Hair follicular keratinocyte (primary cell): ENCODE measurements around the gene CT45A9. TPM values are rescaled to one million over a fixed set of nuclear protein-coding genes. Genes with fewer than 3 reads are reported as not detected.

Experiments
- total RNA-seq: library from RNA; depleted of rRNA; stranded (reverse); fragments of >200 nt; gene quantifications from 2 replicates; pipeline ENCODE4 v1.2.3, GENCODE V29; 2015

Gene CT45A9, protein sequence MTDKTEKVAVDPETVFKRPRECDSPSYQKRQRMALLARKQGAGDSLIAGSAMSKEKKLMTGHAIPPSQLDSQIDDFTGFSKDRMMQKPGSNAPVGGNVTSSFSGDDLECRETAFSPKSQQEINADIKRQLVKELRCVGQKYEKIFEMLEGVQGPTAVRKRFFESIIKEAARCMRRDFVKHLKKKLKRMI
- not detected in 2 replicates for total RNA-seq

DNA sequence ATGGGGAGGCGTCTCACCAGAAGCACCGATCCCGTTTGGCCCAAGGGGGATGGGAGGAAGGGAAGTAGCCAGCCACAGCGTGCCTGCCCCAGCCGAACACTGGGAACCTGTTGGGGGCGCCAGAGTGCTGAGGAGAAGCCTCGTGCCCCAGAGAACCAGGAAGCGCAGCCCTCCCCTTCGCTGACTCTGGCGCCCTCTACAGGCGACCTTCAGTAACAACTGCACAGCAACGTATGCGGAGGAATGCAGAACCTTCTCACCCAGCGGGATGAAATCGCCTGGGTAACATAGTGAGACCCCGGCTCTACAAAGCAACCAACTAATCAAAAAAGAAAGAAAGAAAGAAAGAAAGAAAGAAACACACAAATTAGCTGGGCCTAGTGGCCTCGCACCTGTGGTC, at the start of gene CT45A9:
TSS of gene CT45A9 (minus strand) at position 101 of the 400 bp plus-strand sequence. CDS start 3,751 bp downstream, outside the sequence.

DNA sequence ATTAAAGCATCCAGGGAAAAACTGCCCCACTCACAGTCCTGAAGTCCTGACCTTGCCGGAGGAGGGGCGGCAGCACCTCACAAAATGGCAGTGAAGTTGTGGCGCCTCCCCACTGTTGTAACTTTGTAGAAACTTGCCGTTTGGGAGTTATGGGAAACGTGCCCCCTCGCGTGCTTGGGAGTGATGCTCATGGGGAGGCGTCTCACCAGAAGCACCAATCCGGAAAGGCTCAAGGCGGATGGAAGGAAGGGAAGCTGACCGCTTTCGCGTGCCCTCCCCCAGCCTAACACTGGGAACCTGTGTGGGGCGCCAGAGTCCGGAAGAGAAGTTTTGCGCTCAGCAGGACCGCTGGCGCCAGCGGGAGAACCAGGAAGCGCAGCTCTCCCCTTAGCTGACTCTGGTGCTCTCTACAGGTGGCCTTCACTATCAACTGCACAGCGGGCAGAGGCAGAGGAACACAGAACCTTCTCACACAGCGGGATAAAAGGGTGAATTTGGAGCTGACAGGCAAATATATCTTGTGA, 21.7 kb upstream of the CT45A9 start, which contains the start of the genes CT45A10 and SAGE1:
TSS of gene CT45A10 (minus strand) at position 151 of the 524 bp plus-strand sequence. CDS start 8,100 bp downstream, outside the sequence.
TSS of gene SAGE1 (plus strand) at position 423 of the 524 bp plus-strand sequence. CDS start 2,527 bp downstream, outside the sequence.

DNA sequence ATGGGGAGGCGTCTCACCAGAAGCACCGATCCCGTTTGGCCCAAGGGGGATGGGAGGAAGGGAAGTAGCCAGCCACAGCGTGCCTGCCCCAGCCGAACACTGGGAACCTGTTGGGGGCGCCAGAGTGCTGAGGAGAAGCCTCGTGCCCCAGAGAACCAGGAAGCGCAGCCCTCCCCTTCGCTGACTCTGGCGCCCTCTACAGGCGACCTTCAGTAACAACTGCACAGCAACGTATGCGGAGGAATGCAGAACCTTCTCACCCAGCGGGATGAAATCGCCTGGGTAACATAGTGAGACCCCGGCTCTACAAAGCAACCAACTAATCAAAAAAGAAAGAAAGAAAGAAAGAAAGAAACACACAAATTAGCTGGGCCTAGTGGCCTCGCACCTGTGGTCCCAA, 17.2 kb downstream of the CT45A9 start, which contains the start of gene CT45A8:
TSS of gene CT45A8 (minus strand) at position 101 of the 400 bp plus-strand sequence. CDS start 3,755 bp downstream, outside the sequence.

DNA sequence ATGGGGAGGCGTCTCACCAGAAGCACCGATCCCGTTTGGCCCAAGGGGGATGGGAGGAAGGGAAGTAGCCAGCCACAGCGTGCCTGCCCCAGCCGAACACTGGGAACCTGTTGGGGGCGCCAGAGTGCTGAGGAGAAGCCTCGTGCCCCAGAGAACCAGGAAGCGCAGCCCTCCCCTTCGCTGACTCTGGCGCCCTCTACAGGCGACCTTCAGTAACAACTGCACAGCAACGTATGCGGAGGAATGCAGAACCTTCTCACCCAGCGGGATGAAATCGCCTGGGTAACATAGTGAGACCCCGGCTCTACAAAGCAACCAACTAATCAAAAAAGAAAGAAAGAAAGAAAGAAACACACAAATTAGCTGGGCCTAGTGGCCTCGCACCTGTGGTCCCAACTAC, 34.4 kb downstream of the CT45A9 start, which contains the start of gene CT45A7:
TSS of gene CT45A7 (minus strand) at position 101 of the 400 bp plus-strand sequence. CDS start 3,747 bp downstream, outside the sequence.

DNA sequence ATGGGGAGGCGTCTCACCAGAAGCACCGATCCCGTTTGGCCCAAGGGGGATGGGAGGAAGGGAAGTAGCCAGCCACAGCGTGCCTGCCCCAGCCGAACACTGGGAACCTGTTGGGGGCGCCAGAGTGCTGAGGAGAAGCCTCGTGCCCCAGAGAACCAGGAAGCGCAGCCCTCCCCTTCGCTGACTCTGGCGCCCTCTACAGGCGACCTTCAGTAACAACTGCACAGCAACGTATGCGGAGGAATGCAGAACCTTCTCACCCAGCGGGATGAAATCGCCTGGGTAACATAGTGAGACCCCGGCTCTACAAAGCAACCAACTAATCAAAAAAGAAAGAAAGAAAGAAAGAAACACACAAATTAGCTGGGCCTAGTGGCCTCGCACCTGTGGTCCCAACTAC, 51.7 kb downstream of the CT45A9 start, which contains the start of gene CT45A2:
TSS of gene CT45A2 (minus strand) at position 101 of the 400 bp plus-strand sequence. CDS start 3,747 bp downstream, outside the sequence.

Other genes with a start within 250 kb of the CT45A9 start
- not detected in 2 replicates for gene CT45A1, start 158.2 kb downstream of the CT45A9 start, total RNA-seq
- gene CT45A3, start 103.6 kb downstream of the CT45A9 start, total RNA-seq: not detected in 2 replicates
- gene CT45A5, start 86.3 kb downstream of the CT45A9 start, total RNA-seq: not detected in 2 replicates
- gene CT45A6, start 69.0 kb downstream of the CT45A9 start, total RNA-seq: not detected in 2 replicates
- gene CT45A2, start 51.8 kb downstream of the CT45A9 start, total RNA-seq: not detected in 2 replicates
- gene CT45A7, start 34.5 kb downstream of the CT45A9 start, total RNA-seq: not detected in 2 replicates
- not detected in 2 replicates for gene CT45A8, start 17.3 kb downstream of the CT45A9 start, total RNA-seq
- gene CT45A10, start 21.6 kb upstream of the CT45A9 start, total RNA-seq: not detected in 2 replicates
- not detected in 2 replicates for gene SAGE1, start 21.9 kb upstream of the CT45A9 start, total RNA-seq
- 16.9 and 18.8 TPM in 2 replicates for gene MMGT1, start 102.2 kb upstream of the CT45A9 start, total RNA-seq
- gene SLC9A6, start 113.6 kb upstream of the CT45A9 start, total RNA-seq: 10.2 and 11.5 TPM in 2 replicates